Small intestine (tissue), 7 donors: Measurements from ENCODE around the gene MARK2. TPM values are rescaled to one million over a fixed set of nuclear protein-coding genes. Genes with fewer than 3 reads are reported as not detected.

Experiments
- DNase-seq, 2 donors: peaks; one replicate each; pipeline versions ENCODE4 v3.0.0 to v3.0.0-alpha.2; 2013
- FAIRE-seq: peaks from 2 replicates; lab custom pipeline; 2012; peaks lifted over from hg19 to GRCh38; lab: Jason Lieb, UNC
- H3K27ac ChIP-seq, 3 donors: one replicate each; pipeline ENCODE4 v1.5.1; 2013; ENCODE audit warnings: low read length in 2 of 3, mild to moderate bottlenecking in 2 of 3, control low read depth in 1 of 3, inconsistent platforms in 1 of 3, low read depth in 1 of 3, moderate library complexity in 1 of 3
- H3K27me3 ChIP-seq, 3 donors: one replicate each; pipeline ENCODE4 v1.6.1; 2013; ENCODE audit warnings: low read length in 3 of 3, inconsistent platforms in 1 of 3; ENCODE audit not compliant: control insufficient read depth in 3 of 3, insufficient read depth in 3 of 3
- H3K36me3 ChIP-seq, 3 donors: one replicate each; pipeline ENCODE4 v1.6.1; 2013; ENCODE audit warnings: low read length in 3 of 3, inconsistent platforms in 1 of 3, low read depth in 1 of 3, mild to moderate bottlenecking in 1 of 3, moderate library complexity in 1 of 3; ENCODE audit not compliant: control insufficient read depth in 3 of 3, insufficient read depth in 2 of 3
- H3K4me1 ChIP-seq, 3 donors: one replicate each; pipeline ENCODE4 v1.6.1; 2013; ENCODE audit warnings: low read length in 2 of 3, inconsistent platforms in 1 of 3, low read depth in 1 of 3, mild to moderate bottlenecking in 1 of 3, moderate library complexity in 1 of 3; ENCODE audit not compliant: control insufficient read depth in 3 of 3, insufficient read depth in 2 of 3
- H3K4me3 ChIP-seq, 3 donors: one replicate each; pipeline ENCODE4 v1.5.1; 2013; ENCODE audit warnings: low read length in 3 of 3, control low read depth in 1 of 3, inconsistent platforms in 1 of 3, low read depth in 1 of 3, mild to moderate bottlenecking in 1 of 3, moderate library complexity in 1 of 3
- H3K9me3 ChIP-seq, 2 donors: one replicate each; pipeline ENCODE4 v1.6.1; 2013; ENCODE audit warnings: low read depth in 1 of 2, low read length in 1 of 2; ENCODE audit not compliant: control insufficient read depth in 2 of 2, insufficient read depth in 1 of 2
- WGBS, 3 donors: extraction: QIAGEN DNeasy Blood & Tissue Kit; methylation state at CpG; one replicate each; pipeline ENCODE4 v1.1.7; 2013; 5-methylcytosine and 5-hydroxymethylcytosine counted together
- polyA plus RNA-seq, 4 donors: library from polyadenylated mRNA; stranded (reverse) in 3 of 4; unstranded in 1 of 4; fragments of 200-250 nt in 3 of 4; fragments of 120-200 nt in 1 of 4; gene quantifications; one replicate each; pipeline versions ENCODE4 v1.2.1 to v1.2.3, GENCODE V29; 2013
- donor health status: healthy with polysubstance abuse.
- donor health status: control.
- donor health status: control.
- donor health status: Bipolar disorder and iron deficiency.
- donor health status: healthy.

The MARK2 gene
- polyA plus RNA-seq, 4 donors: 25.9 to 44.8 (median 28.1) TPM

GRCh38 chr11:63929616-63930015, 90.7 kb downstream of the MARK2 start:
- FAIRE-seq (no peak), DNase-seq (no peak)
- Histone ChIP-seq H3K36me3 (no peaks in the 10 kb centered on the region), H3K27me3 (no peaks in the 10 kb centered on the region), H3K27ac (no peak overlapping the region), H3K4me3 (no peak overlapping the region), H3K4me1 (no peaks in the 10 kb centered on the region), H3K9me3 (no peaks in the 10 kb centered on the region)
- WGBS, 3 donors: 88 to 94% (median 89%) methylated on average over 5 of the region's 5 CpGs

- H3K4me1 ChIP-seq: no peaks in the 10 kb centered on the region
- DNase-seq (no peak), FAIRE-seq (no peak)
- no peaks in the 10 kb centered on the region for H3K27me3 ChIP-seq
- H3K4me3 ChIP-seq: no peak overlapping the region
- H3K36me3 ChIP-seq: no peaks in the 10 kb centered on the region
- H3K27ac ChIP-seq: no peak overlapping the region
- WGBS, 3 donors: 72 to 87% (median 82%) methylated on average over 6 of the region's 6 CpGs
- H3K9me3 ChIP-seq: no peaks in the 10 kb centered on the region
Observed at GRCh38 chr11:63931045-63931444, 92.1 kb downstream of the MARK2 start.

GRCh38 chr11:63931876-63932275, 93.0 kb downstream of the MARK2 start:
- no peaks in the 10 kb centered on the region for H3K4me1 ChIP-seq
- H3K4me3 ChIP-seq: no peak overlapping the region
- no peaks in the 10 kb centered on the region for H3K36me3 ChIP-seq
- FAIRE-seq: no peak
- 82 to 86% (median 83%) methylated on average over 12 of the region's 12 CpGs for WGBS, 3 donors
- H3K9me3 ChIP-seq: no peaks in the 10 kb centered on the region
- no peaks in the 10 kb centered on the region for H3K27me3 ChIP-seq
- DNase-seq: no peak
- H3K27ac ChIP-seq: no peak overlapping the region

GRCh38 chr11:63933459-63933858, 94.5 kb downstream of the MARK2 start:
- H3K4me3 ChIP-seq: no peak overlapping the region
- H3K27ac ChIP-seq: peak overlapping the region in 1 of 3 donors; percentile 17
- FAIRE-seq: no peak
- DNase-seq: no peak
- WGBS, 3 donors: 77 to 100% (median 93%) methylated on average over 1 of the region's 1 CpG
- no peaks in the 10 kb centered on the region for H3K36me3 ChIP-seq
- no peaks in the 10 kb centered on the region for H3K27me3 ChIP-seq
- H3K4me1 ChIP-seq: peaks cover 0 to 4% (median 0%) of the 10 kb centered on the region in 3 donors
- no peaks in the 10 kb centered on the region for H3K9me3 ChIP-seq

- FAIRE-seq: no peak
- 22 to 24% (median 22%) methylated on average over 30 of the region's 30 CpGs for WGBS, 3 donors
- H3K27me3 ChIP-seq: no peaks in the 10 kb centered on the region
- H3K4me3 ChIP-seq: peak overlapping the region; percentile 56 to 76 (median 70)
- H3K36me3 ChIP-seq: peaks cover 0 to 6% (median 2%) of the 10 kb centered on the region in 3 donors
- no peak for DNase-seq
- peaks cover 0 to 9% (median 0%) of the 10 kb centered on the region in 3 donors for H3K4me1 ChIP-seq
- no peaks in the 10 kb centered on the region for H3K9me3 ChIP-seq
- peak overlapping the region in 2 of 3 donors; percentile 67 to 93 for H3K27ac ChIP-seq
Observed at GRCh38 chr11:63937713-63938478, 99.0 kb downstream of the MARK2 start.

GRCh38 chr11:63938479-63939396, 99.8 kb downstream of the MARK2 start, which contains the start of gene NAA40:
Gene NAA40 (plus strand): TSS chr11:63939002. CDS start chr11:63939097, 95 bp downstream.
- Histone ChIP-seq H3K27ac (peak within 1 kb of the TSS; percentile 68 to 93 (median 73)), H3K36me3 (peaks cover 0 to 8% (median 2%) of the 10 kb centered on the region in 3 donors), H3K27me3 (no peaks in the 10 kb centered on the region), H3K9me3 (no peaks in the 10 kb centered on the region), H3K4me3 (peak within 1 kb of the TSS; percentile 70 to 89 (median 76)), H3K4me1 (peaks cover 0 to 16% (median 4%) of the 10 kb centered on the region in 3 donors)
- 0 to 1% (median 0%) methylated on average over 52 to 90 of the region's 92 CpGs for WGBS, 3 donors
- DNase-seq (peak; percentile 92 to 99), FAIRE-seq (no peak)

GRCh38 chr11:63939397-63939891, 100.5 kb downstream of the MARK2 start:
- no peaks in the 10 kb centered on the region for H3K9me3 ChIP-seq
- FAIRE-seq (no peak), DNase-seq (peak; percentile 49 to 67)
- WGBS, 3 donors: 0 to 3% (median 1%) methylated on average over 25 to 26 of the region's 26 CpGs
- peak overlapping the region; percentile 1 to 73 (median 68) for H3K27ac ChIP-seq
- peaks cover 0 to 16% (median 9%) of the 10 kb centered on the region in 3 donors for H3K4me1 ChIP-seq
- peaks cover 0 to 13% (median 2%) of the 10 kb centered on the region in 3 donors for H3K36me3 ChIP-seq
- H3K27me3 ChIP-seq: no peaks in the 10 kb centered on the region
- peak overlapping the region; percentile 70 to 89 (median 76) for H3K4me3 ChIP-seq

GRCh38 chr11:63940786-63941185, 101.9 kb downstream of the MARK2 start:
- Histone ChIP-seq H3K36me3 (peaks cover 0 to 13% (median 2%) of the 10 kb centered on the region in 3 donors), H3K4me1 (peaks cover 0 to 28% (median 15%) of the 10 kb centered on the region in 3 donors), H3K9me3 (no peaks in the 10 kb centered on the region), H3K27ac (no peak overlapping the region), H3K27me3 (no peaks in the 10 kb centered on the region), H3K4me3 (no peak overlapping the region)
- no peak for FAIRE-seq
- WGBS, 3 donors: 79 to 88% (median 80%) methylated on average over 6 of the region's 6 CpGs
- DNase-seq: no peak
